Heart right ventricle (tissue), 16 donors: Measurements from ENCODE around the gene SREBF2. TPM values are rescaled to one million over a fixed set of nuclear protein-coding genes. Genes with fewer than 3 reads are reported as not detected.

Experiments
- ATAC-seq, 8 donors: fragments of 200-7000 bp; cut with Tn5 transposase; one replicate each; pipeline ENCODE4 v1.9.1; 2020; ENCODE audit warnings: mild to moderate bottlenecking in 8 of 8, moderate library complexity in 8 of 8, moderate number of reproducible peaks in 1 of 8
- DNase-seq, 2 donors: peaks; one replicate each; pipeline ENCODE4 v3.0.0-alpha.2; 2020
- H3K27ac ChIP-seq, 10 donors: fragments of 200-600 bp; sonication (generic) in 2 of 10; one replicate each; pipeline versions ENCODE4 v1.5.0 to v1.8.0; 2020 to 2022; ENCODE audit warnings: mild to moderate bottlenecking in 3 of 10
- H3K27me3 ChIP-seq, 7 donors: fragments of 200-600 bp; one replicate each; pipeline ENCODE4 v1.8.0; 2021 to 2022; ENCODE audit warnings: mild to moderate bottlenecking in 2 of 7
- H3K36me3 ChIP-seq, 9 donors: fragments of 200-600 bp; sonication (generic) in 1 of 9; one replicate each; pipeline versions ENCODE4 v1.5.0 to v1.8.0; 2020 to 2022; ENCODE audit warnings: mild to moderate bottlenecking in 2 of 9
- H3K4me1 ChIP-seq, 9 donors: fragments of 200-600 bp; sonication (generic) in 1 of 9; one replicate each; pipeline versions ENCODE4 v1.5.0 to v1.8.0; 2020 to 2022; ENCODE audit warnings: mild to moderate bottlenecking in 4 of 9
- H3K4me3 ChIP-seq, 10 donors: fragments of 200-600 bp; sonication (generic) in 2 of 10; one replicate each; pipeline versions ENCODE4 v1.5.0 to v1.8.0; 2020 to 2022; ENCODE audit warnings: mild to moderate bottlenecking in 7 of 10, moderate library complexity in 2 of 10
- H3K9me3 ChIP-seq, 11 donors: fragments of 200-600 bp in 10 of 11; sonication (generic) in 2 of 11; one replicate each; pipeline versions ENCODE4 v1.5.0 to v1.8.0; 2013 to 2022; ENCODE audit warnings: mild to moderate bottlenecking in 2 of 11, control low read depth in 1 of 11, moderate library complexity in 1 of 11
- WGBS, 2 donors: extraction: QIAGEN DNeasy Blood & Tissue Kit; methylation state at CpG; one replicate each; pipeline ENCODE4 v1.1.7; 2013; ENCODE audit warnings: inconsistent platforms in 1 of 2; 5-methylcytosine and 5-hydroxymethylcytosine counted together
- intact Hi-C, 10 donors: fragments of 100-400 bp; cut with DNase I; formaldehyde crosslinking; loops; one replicate each; pipeline versions ENCODE4 v1.11.1 to v1.14.2; 2022
- polyA plus RNA-seq, 2 donors: library from polyadenylated mRNA; stranded (reverse); fragments of 200-250 nt; gene quantifications; one replicate each; pipeline ENCODE4 v1.2.3, GENCODE V29; 2013
- total RNA-seq, 10 donors: library from RNA; stranded (reverse); fragmentation: NEBNext Ultra II Directional in 3 of 10; extraction: Animal tissue kit (Norgen Biotek cat#: 25700) in 3 of 10; gene quantifications; one replicate each; pipeline versions ENCODE4 v1.2.1 to v1.2.4, GENCODE V29; 2021 to 2023
- TF ChIP-seq, protein P1 (sequence below), 9 donors: fragments of 200-600 bp; sonication (generic) in 2 of 9; IDR thresholded peaks; one replicate each; pipeline versions ENCODE4 v1.5.0 to v1.8.0; 2021 to 2022; ENCODE audit warnings: antibody characterized with exemption in 9 of 9, mild to moderate bottlenecking in 5 of 9, moderate library complexity in 1 of 9
- donor health status: Arrhythmogenic right ventricular cardiomyopathy.
- donor health status: ischemic (EF 13 %, LVEDD 7.1; RV severe dilation, severe dysfunction).
- donor health status: healthy with polysubstance abuse.
- donor health status: DM: no; HTN: yes; CAD: no.
- donor health status: DM: no; HTN: no; CAD: no.
- donor health status: ischemic (EF 25% LVEDD 6.9; RV normal size, moderate dysfunction).
- donor health status: ischemic (EF 25% LVEDD 5.7; RV mildly dilated, moderate dysfunction).
- donor health status: healthy.
- donor health status: DM: yes; HTN: yes; CAD: no.
- donor health status: Ischemic cardiomyopathy.
- donor health status: ischemic (EF 35%, LVEDD 5.7; RV mildly dilated, moderate dysfunction).
- donor health status: nonischemic (EF 11% LVEDD 7.7; RV severe dilation, severe dysfunction).
- donor health status: DM: yes; HTN: yes; CAD: no.
- donor health status: PGD.
- donor health status: ischemic (EF 29% LVEDD 5.4; RV normal size, mild dysfunction).
- donor health status: nonischemic (EF 23%, LVEDD 6.1; RV moderate dilation, normal function).

The SREBF2 gene
- total and polyA plus RNA-seq, 12 donors, result 37.5 to 94.3 (median 71.3) TPM

DNA sequence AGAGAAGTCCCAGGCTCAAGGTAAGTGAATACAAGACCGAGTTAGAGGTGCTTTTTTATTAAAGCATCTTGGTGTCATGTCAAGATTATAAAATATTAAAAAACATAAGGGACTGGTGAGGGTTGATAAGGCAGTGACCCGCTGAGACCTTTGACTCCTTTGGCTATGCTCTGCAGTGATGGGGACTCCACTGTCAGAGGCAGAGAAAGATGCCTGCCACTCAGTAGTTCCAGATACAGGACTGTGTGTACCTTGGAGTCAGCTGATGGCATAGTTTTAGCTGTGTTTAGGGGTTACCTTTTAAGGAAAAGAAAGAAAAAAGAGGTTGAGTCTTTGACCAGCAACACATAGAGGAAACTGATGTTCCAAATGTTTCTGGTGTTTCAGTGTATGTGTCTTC, 41.2 kb downstream of the SREBF2 start:
- intact Hi-C loops, result no loop called here
- no peak for ATAC-seq
- H3K4me3 ChIP-seq, result no peak overlapping the region
- WGBS, 2 donors, result 91 to 94% methylated on average over 2 of the region's 2 CpGs
- H3K4me1 ChIP-seq, result peaks cover 0 to 13% (median 0%) of the 10 kb centered on the region in 9 donors
- DNase-seq, result no peak
- H3K36me3 ChIP-seq, result peaks cover 0 to 100% (median 69%) of the 10 kb centered on the region in 9 donors
- H3K27ac ChIP-seq, result no peak overlapping the region
- H3K9me3 ChIP-seq, result no peaks in the 10 kb centered on the region
- H3K27me3 ChIP-seq, result no peaks in the 10 kb centered on the region
- TF ChIP-seq, protein P1, sequence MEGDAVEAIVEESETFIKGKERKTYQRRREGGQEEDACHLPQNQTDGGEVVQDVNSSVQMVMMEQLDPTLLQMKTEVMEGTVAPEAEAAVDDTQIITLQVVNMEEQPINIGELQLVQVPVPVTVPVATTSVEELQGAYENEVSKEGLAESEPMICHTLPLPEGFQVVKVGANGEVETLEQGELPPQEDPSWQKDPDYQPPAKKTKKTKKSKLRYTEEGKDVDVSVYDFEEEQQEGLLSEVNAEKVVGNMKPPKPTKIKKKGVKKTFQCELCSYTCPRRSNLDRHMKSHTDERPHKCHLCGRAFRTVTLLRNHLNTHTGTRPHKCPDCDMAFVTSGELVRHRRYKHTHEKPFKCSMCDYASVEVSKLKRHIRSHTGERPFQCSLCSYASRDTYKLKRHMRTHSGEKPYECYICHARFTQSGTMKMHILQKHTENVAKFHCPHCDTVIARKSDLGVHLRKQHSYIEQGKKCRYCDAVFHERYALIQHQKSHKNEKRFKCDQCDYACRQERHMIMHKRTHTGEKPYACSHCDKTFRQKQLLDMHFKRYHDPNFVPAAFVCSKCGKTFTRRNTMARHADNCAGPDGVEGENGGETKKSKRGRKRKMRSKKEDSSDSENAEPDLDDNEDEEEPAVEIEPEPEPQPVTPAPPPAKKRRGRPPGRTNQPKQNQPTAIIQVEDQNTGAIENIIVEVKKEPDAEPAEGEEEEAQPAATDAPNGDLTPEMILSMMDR (IDR thresholded peaks at IDR 0.05), result no peak

DNA sequence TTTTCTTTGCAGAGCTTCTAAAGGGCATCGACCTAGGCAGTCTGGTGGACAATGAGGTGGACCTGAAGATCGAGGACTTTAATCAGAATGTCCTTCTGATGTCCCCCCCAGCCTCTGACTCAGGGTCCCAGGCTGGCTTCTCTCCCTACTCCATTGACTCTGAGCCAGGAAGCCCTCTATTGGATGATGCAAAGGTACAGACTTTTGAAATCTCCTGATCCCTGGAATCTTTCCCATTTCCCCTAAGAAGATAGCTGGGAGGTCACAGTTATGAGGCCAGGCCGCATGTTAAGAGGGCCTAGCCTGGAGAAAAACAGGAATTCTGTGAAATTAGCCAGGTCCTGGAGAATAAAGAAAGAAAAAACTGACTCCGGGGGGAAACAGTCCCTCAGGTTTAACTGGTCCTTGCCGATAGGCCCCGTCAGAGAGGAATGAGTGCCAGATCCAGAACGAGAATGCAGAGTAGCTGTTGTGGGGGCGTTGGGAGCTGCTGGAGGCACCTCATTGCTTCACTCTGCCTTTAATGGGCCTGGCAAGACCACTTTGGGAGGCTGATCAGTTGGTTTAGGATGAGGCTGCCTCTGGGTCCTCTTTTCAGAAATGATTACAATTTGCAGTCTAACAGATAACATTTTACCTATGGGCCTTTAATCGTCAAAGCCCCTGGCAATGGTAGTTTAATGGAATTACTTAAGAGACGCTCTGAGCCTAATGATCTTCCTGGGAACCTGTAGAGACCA, 42.8 kb downstream of the SREBF2 start:
- Histone ChIP-seq H3K4me1 (peaks cover 0 to 13% (median 0%) of the 10 kb centered on the region in 9 donors), H3K27ac (peak overlapping the region in 1 of 10 donors; percentile 29), H3K9me3 (no peaks in the 10 kb centered on the region), H3K36me3 (peaks cover 0 to 100% (median 63%) of the 10 kb centered on the region in 9 donors), H3K4me3 (no peak overlapping the region), H3K27me3 (no peaks in the 10 kb centered on the region)
- WGBS, 2 donors, result 85 to 87% methylated on average over 10 of the region's 10 CpGs
- no peak for ATAC-seq
- intact Hi-C loops, result no loop called here
- no peak for DNase-seq
- TF ChIP-seq, protein P1 (IDR thresholded peaks at IDR 0.05), result no peak

DNA sequence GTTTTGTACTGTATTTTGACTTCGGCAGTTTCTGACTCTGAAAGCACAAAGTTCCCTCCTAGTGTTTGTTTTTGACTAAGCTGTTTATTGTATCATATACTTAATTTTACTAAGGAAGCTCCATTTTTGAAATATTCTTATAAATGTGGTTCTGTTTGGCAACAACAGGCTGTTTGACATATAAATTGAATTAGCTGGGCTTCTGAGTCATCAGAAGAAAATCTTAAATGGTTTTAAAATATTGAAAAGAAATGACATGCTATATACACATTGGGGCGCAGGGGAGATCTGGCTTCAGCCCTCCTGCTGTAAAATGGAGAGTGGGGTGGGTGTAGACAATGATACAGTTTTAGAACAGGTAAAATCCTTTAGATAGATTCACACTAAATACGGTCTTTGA, 43.4 kb downstream of the SREBF2 start:
- Histone ChIP-seq H3K4me1 (peaks cover 0 to 13% (median 0%) of the 10 kb centered on the region in 9 donors), H3K27ac (no peak overlapping the region), H3K4me3 (no peak overlapping the region), H3K36me3 (peaks cover 0 to 100% (median 64%) of the 10 kb centered on the region in 9 donors), H3K9me3 (no peaks in the 10 kb centered on the region), H3K27me3 (no peaks in the 10 kb centered on the region)
- ATAC-seq, result no peak
- DNase-seq, result no peak
- TF ChIP-seq, protein P1 (IDR thresholded peaks at IDR 0.05), result no peak
- WGBS, 2 donors, result 98 to 99% methylated on average over 3 of the region's 3 CpGs
- intact Hi-C loops, result no loop called here

DNA sequence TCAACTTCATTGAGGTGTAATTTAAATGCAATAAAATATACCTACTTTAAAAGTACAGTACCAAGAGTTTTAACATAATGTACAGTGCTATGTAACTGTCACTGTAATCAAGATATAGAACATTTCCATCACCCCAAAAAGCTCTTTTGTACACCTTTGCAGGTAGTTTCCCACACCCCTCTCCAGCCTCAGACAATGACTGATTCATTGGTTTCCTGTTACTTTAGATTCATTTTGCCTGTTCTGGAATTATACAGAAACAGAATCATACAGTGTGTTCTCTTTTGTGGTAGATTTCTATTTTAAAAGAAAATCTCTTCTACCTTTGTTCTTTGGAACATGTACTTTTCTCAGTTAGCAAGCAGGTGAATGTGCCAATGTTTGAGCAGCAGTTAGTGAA, 43.8 kb downstream of the SREBF2 start:
- DNase-seq (no peak), ATAC-seq (no peak)
- H3K4me3 ChIP-seq, result no peak overlapping the region
- TF ChIP-seq, protein P1 (IDR thresholded peaks at IDR 0.05), result no peak
- H3K9me3 ChIP-seq, result no peaks in the 10 kb centered on the region
- intact Hi-C loops, result no loop called here
- peaks cover 0 to 100% (median 64%) of the 10 kb centered on the region in 9 donors for H3K36me3 ChIP-seq
- H3K27me3 ChIP-seq, result no peaks in the 10 kb centered on the region
- peaks cover 0 to 13% (median 0%) of the 10 kb centered on the region in 9 donors for H3K4me1 ChIP-seq
- no peak overlapping the region for H3K27ac ChIP-seq
